K562 (cell line): Measurements from ENCODE around the gene SHFL. TPM values are rescaled to one million over a fixed set of nuclear protein-coding genes. Genes with fewer than 3 reads are reported as not detected.

Experiments used
- ATAC-seq: fragments of 200-7000 bp; cut with Tn5 transposase; 3 replicates; pipeline ENCODE4 v1.9.1; 2020; ENCODE audit warnings: moderate library complexity
- BruUV-seq: library from RNA; stranded (reverse); fragments of 400-500 nt; replicated peaks from 2 replicates; lab custom pipeline; 2021; lab: Mats Ljungman, UMichigan
- CTCF ChIA-PET: fragments of 300-600 bp; formaldehyde crosslinking; extraction: SDS; loops from one replicate; lab custom pipeline; 2021; ENCODE audit warnings: low intra/inter-chr PET ratio; lab: Yijun Ruan, JAX
- POLR2A ChIA-PET: fragments of 300-600, 350-650 bp; sonication (Branson Sonifier 250); formaldehyde crosslinking; extraction: SDS; loops from one replicate; lab custom pipeline; 2021; ENCODE audit warnings: antibody characterized with exemption, inconsistent platforms; lab: Yijun Ruan, JAX
- DNase-seq, 4 experiments: peaks; one replicate each; pipeline versions ENCODE4 v3.0.0 to v3.0.0-alpha.2; 2011 to 2018; ENCODE audit warnings: low spot score in 3 of 4, mixed read lengths in 3 of 4; ENCODE audit errors: extremely low read depth in 1 of 4
- FAIRE-seq: peaks from 2 replicates; lab custom pipeline; 2011; peaks lifted over from hg19 to GRCh38; lab: Jason Lieb, UNC
- H2AFZ ChIP-seq: 2 replicates; pipeline ENCODE4 v1.6.0; 2011; ENCODE audit warnings: low read depth, low read length, control low read depth, inconsistent platforms
- H3K27ac ChIP-seq: fragments of 200-600 bp; 3 replicates; pipeline ENCODE4 v1.8.0; 2011; ENCODE audit warnings: low read depth, mild to moderate bottlenecking, control low read depth, inconsistent platforms, low read length, moderate library complexity, mixed read lengths; ENCODE audit errors: extremely low read depth
- H3K27me3 ChIP-seq, 2 experiments: fragments of 300-600 bp in 1 of 2; 2 replicates in 1 of 2; 3 replicates in 1 of 2; pipeline versions ENCODE4 v1.6.0 to v1.8.0; 2011; ENCODE audit warnings: inconsistent platforms in 2 of 2, low read length in 2 of 2, mild to moderate bottlenecking in 1 of 2, mixed read lengths in 1 of 2, moderate library complexity in 1 of 2; ENCODE audit not compliant: control insufficient read depth in 2 of 2, insufficient read depth in 2 of 2
- H3K36me3 ChIP-seq: fragments of 300-600 bp; 3 replicates; pipeline ENCODE4 v1.8.0; 2011; ENCODE audit warnings: mild to moderate bottlenecking, low read length, inconsistent platforms; ENCODE audit not compliant: control insufficient read depth, insufficient read depth
- H3K4me1 ChIP-seq, 2 experiments: fragments of 200-600 bp in 1 of 2; replicated peaks in 1 of 2; 2 replicates in 1 of 2; 3 replicates in 1 of 2; pipeline versions ENCODE4 v1.5.1 to v1.8.0; 2011; ENCODE audit warnings: inconsistent platforms in 2 of 2, low read length in 2 of 2, mild to moderate bottlenecking in 1 of 2, mixed read lengths in 1 of 2, moderate library complexity in 1 of 2; ENCODE audit not compliant: control insufficient read depth in 2 of 2, insufficient read depth in 2 of 2
- H3K4me2 ChIP-seq: 2 replicates; pipeline ENCODE4 v1.6.1; 2011; ENCODE audit warnings: low read length, control low read depth, inconsistent platforms, mixed read lengths; ENCODE audit not compliant: insufficient read depth
- H3K4me3 ChIP-seq: fragments of 200-600 bp; sonication (generic), shearing (Covaris generic); 2 replicates; pipeline ENCODE4 v1.5.1; 2016; ENCODE audit warnings: control low read depth, inconsistent platforms
- H3K79me2 ChIP-seq: fragments of 200-600 bp; 3 replicates; pipeline ENCODE4 v1.8.0; 2011; ENCODE audit warnings: low read length, inconsistent platforms; ENCODE audit not compliant: control insufficient read depth, insufficient read depth
- H3K9ac ChIP-seq, 2 experiments: 2 replicates each; pipeline versions ENCODE4 v1.6.0 to v1.6.1; 2011; ENCODE audit warnings: low read depth in 2 of 2, low read length in 2 of 2, control low read depth in 1 of 2, inconsistent platforms in 1 of 2, mild to moderate bottlenecking in 1 of 2, mixed read lengths in 1 of 2; ENCODE audit not compliant: insufficient read depth in 1 of 2
- H3K9me1 ChIP-seq: one replicate; pipeline ENCODE4 v1.6.0; 2011; ENCODE audit warnings: inconsistent platforms, mild to moderate bottlenecking, low read length, moderate library complexity; ENCODE audit not compliant: control insufficient read depth, insufficient read depth
- H3K9me3 ChIP-seq: replicated peaks from 2 replicates; pipeline ENCODE4 v1.5.1; 2011; ENCODE audit warnings: low read depth, low read length, inconsistent platforms; ENCODE audit not compliant: control insufficient read depth, insufficient read depth
- H4K20me1 ChIP-seq: replicated peaks from 2 replicates; pipeline ENCODE4 v1.6.1; 2011; ENCODE audit warnings: low read length, inconsistent platforms, mixed read lengths; ENCODE audit not compliant: control insufficient read depth, insufficient read depth
- FOXM1 ChIP-seq, 2 experiments: fragments of 450-650 bp in 1 of 2; sonication (generic) in 1 of 2; formaldehyde crosslinking in 1 of 2; IDR thresholded peaks; 2 replicates each; pipeline versions ENCODE4 v1.6.1 to v1.9.0; 2017 to 2022; ENCODE audit warnings: low read depth in 2 of 2, mild to moderate bottlenecking in 2 of 2, missing genetic modification reagents in 1 of 2, moderate library complexity in 1 of 2
- POLR2G ChIP-seq: fragments of 200-400 bp; formaldehyde crosslinking; IDR thresholded peaks from 2 replicates; pipeline ENCODE4 v1.6.1; 2017; ENCODE audit warnings: low read depth, mild to moderate bottlenecking, antibody characterized with exemption, low read length, moderate library complexity
- RBFOX2 ChIP-seq: fragments of 200-400 bp; formaldehyde crosslinking; IDR thresholded peaks from 2 replicates; pipeline ENCODE4 v1.6.1; 2017; ENCODE audit warnings: low read depth, mild to moderate bottlenecking, low read length, moderate library complexity
- SNRNP70 ChIP-seq: fragments of 200-400 bp; formaldehyde crosslinking; optimal IDR thresholded peaks from 2 replicates; pipeline ENCODE3; 2017; ENCODE audit warnings: low read depth, low read length
- WGBS: fragments of 100-300 bp; shearing (Covaris generic); methylation state at CpG from one replicate; pipeline ENCODE4 v1.1.6; 2016; ENCODE audit warnings: low coverage, mixed read lengths; ENCODE audit not compliant: insufficient coverage; ENCODE audit errors: missing lambda C conversion rate; 5-methylcytosine and 5-hydroxymethylcytosine counted together
- in situ Hi-C: fragments of 300-500 bp; cut with MboI; formaldehyde crosslinking; loops from 4 replicates; pipeline ENCODE4 v1.15.0; 2018; ENCODE audit warnings: inconsistent platforms, mixed read lengths
- intact Hi-C: fragments of 100-400 bp; cut with micrococcal nuclease; formaldehyde crosslinking; loops from 2 replicates; pipeline ENCODE4 v1.14.2; 2022
- polyA plus RNA-seq, 8 experiments: library from polyadenylated mRNA; depleted of rRNA in 4 of 8; stranded (reverse) in 5 of 8; unstranded in 3 of 8; fragments of >200 nt; fragmentation: Nextera tagmentation in 2 of 8; fragmentation: Illumina TruSeq in 1 of 8; extraction: Ambion mirVana in 2 of 8; extraction: Trizol in 1 of 8; gene quantifications; 2 replicates each; pipeline versions ENCODE4 v1.2.1 to v1.2.3, GENCODE V29; 2011 to 2014; ENCODE audit warnings: inconsistent platforms in 1 of 8, missing spikeins in 1 of 8
- total RNA-seq, 7 experiments: library from RNA; depleted of rRNA in 6 of 7; stranded (reverse); fragments of >200 nt in 6 of 7; fragmentation: Illumina TruSeq in 2 of 7; extraction: Trizol in 2 of 7; gene quantifications; 2 replicates each; pipeline versions ENCODE4 v1.2.1 to v1.2.3, GENCODE V29; 2011 to 2021; ENCODE audit warnings: low replicate concordance in 1 of 7

The SHFL gene
- total and polyA plus RNA-seq, 9 of the 15 experiments (the other 6 are each of a cell fraction or from before 2014, with no cell fraction given), result 1.5 to 25.7 (median 13.0) TPM

GRCh38 chr19:10107817-10108367 lies 21.8 kb downstream of the SHFL start:
- intact Hi-C loops, result no loop called here
- H3K36me3 ChIP-seq, result peaks cover 48% of the 10 kb centered on the region
- ChIA-PET CTCF (no interaction called here), POLR2A (interaction anchor here (0.6 to 3.9 kb wide), 6 partner anchors 9 to 287 kb away, joined by 3 to 49 read pairs (median 3); partner anchors contain the start of gene EIF3G)
- ATAC-seq (no peak), FAIRE-seq (no peak), DNase-seq (peak in 1 of 4 experiments; percentile 19)
- H3K4me3 ChIP-seq, result peak overlapping the region; percentile 77; the same call in 1 of the 2 replicates
- TF ChIP-seq POLR2G (peak; percentile 59), FOXM1 (IDR thresholded peaks at IDR 0.05; ENCODE audit: low read depth) (no peak), FOXM1 (CRISPR knock-in tag; IDR thresholded peaks at IDR 0.05; ENCODE audit: low read depth) (no peak), SNRNP70 (no peak), RBFOX2 (peak; percentile 76)
- no TSS peak for BruUV-seq
- WGBS, result 95% methylated on average over 12 of the region's 14 CpGs
- in situ Hi-C loops, result no loop called here
- no peaks in the 10 kb centered on the region for H3K27me3 ChIP-seq
- peak overlapping the region; percentile 91 for H3K4me2 ChIP-seq
- peak overlapping the region; percentile 96; the same call in 2 of the 3 replicates for H3K27ac ChIP-seq
- no peak overlapping the region for H2AFZ ChIP-seq
- H3K9me1 ChIP-seq, result no peaks in the 10 kb centered on the region
- peak overlapping the region; percentile 94 to 98; a peak in 3 of 4 replicates for H3K9ac ChIP-seq
- no peaks in the 10 kb centered on the region; the same call in 1 of the 2 replicates for H4K20me1 ChIP-seq
- H3K9me3 ChIP-seq, result no peaks in the 10 kb centered on the region
- H3K79me2 ChIP-seq, result peaks cover 37% of the 10 kb centered on the region
- peaks cover 27 to 65% of the 10 kb centered on the region in 2 experiments for H3K4me1 ChIP-seq
